IMR-90 (cell line): ENCODE data around the gene ZNF473. TPM values are rescaled to one million over a fixed set of nuclear protein-coding genes. Genes with fewer than 3 reads are reported as not detected.

Experiments
- ATAC-seq: fragments of 200-7000 bp; cut with Tn5 transposase; 2 replicates; pipeline ENCODE4 v1.9.1; 2020; ENCODE audit warnings: low read depth, mild to moderate bottlenecking, moderate library complexity
- BruUV-seq: library from RNA; stranded (reverse); fragments of 400-500 nt; replicated peaks from 2 replicates; lab custom pipeline; 2021; lab: Mats Ljungman, UMichigan
- CTCF ChIA-PET: fragments of 300-600 bp; formaldehyde crosslinking; extraction: SDS; loops from one replicate; lab custom pipeline; 2021; ENCODE audit warnings: antibody characterized with exemption; lab: Yijun Ruan, JAX
- POLR2A ChIA-PET: fragments of 300-600 bp; sonication (Branson Sonifier 250); formaldehyde crosslinking; loops from one replicate; lab custom pipeline; 2022; ENCODE audit warnings: antibody characterized with exemption; ENCODE audit not compliant: unreplicated experiment; lab: Charles Lee
- DNase-seq: peaks from one replicate; pipeline ENCODE4 v3.0.0; 2013
- H2AFZ ChIP-seq: replicated peaks from 2 replicates; pipeline ENCODE3; 2013; ENCODE audit warnings: low read length, mild to moderate bottlenecking; ENCODE audit not compliant: poor library complexity
- H2AK5ac ChIP-seq: 2 replicates; pipeline ENCODE4 v1.6.1; 2013; ENCODE audit warnings: low read depth, low read length, inconsistent platforms
- H2AK9ac ChIP-seq: replicated peaks from 2 replicates; pipeline ENCODE3; 2013; ENCODE audit warnings: mild to moderate bottlenecking, low read depth, low read length, moderate library complexity; ENCODE audit not compliant: poor library complexity
- H2BK120ac ChIP-seq: 2 replicates; pipeline ENCODE4 v1.6.1; 2013; ENCODE audit warnings: low read depth, low read length, inconsistent platforms
- H2BK15ac ChIP-seq: 3 replicates; pipeline ENCODE4 v1.6.1; 2013; ENCODE audit warnings: low read depth, low read length, inconsistent platforms
- H2BK20ac ChIP-seq: 2 replicates; pipeline ENCODE4 v1.6.1; 2013; ENCODE audit warnings: low read depth, mild to moderate bottlenecking, inconsistent platforms, low read length, moderate library complexity
- H2BK5ac ChIP-seq: 2 replicates; pipeline ENCODE4 v1.6.1; 2013; ENCODE audit warnings: mild to moderate bottlenecking, low read depth, low read length, inconsistent platforms; ENCODE audit not compliant: poor library complexity, severe bottlenecking
- H3K14ac ChIP-seq: replicated peaks from 2 replicates; pipeline ENCODE4 v1.6.1; 2013; ENCODE audit warnings: low read depth, low read length, inconsistent platforms
- H3K18ac ChIP-seq: 2 replicates; pipeline ENCODE4 v1.6.1; 2013; ENCODE audit warnings: low read depth, low read length, control low read depth
- H3K23ac ChIP-seq: 2 replicates; pipeline ENCODE4 v1.6.1; 2013; ENCODE audit warnings: low read depth, low read length, inconsistent platforms
- H3K27ac ChIP-seq: 2 replicates; pipeline ENCODE4 v1.5.1; 2013; ENCODE audit warnings: mild to moderate bottlenecking, control low read depth, low read length; ENCODE audit not compliant: insufficient read depth
- H3K27me3 ChIP-seq: 2 replicates; pipeline ENCODE4 v1.6.1; 2013; ENCODE audit warnings: low read length; ENCODE audit not compliant: control insufficient read depth, insufficient read depth
- H3K36me3 ChIP-seq: 2 replicates; pipeline ENCODE4 v1.6.1; 2013; ENCODE audit warnings: low read length, mixed read lengths; ENCODE audit not compliant: control insufficient read depth, insufficient read depth
- H3K4ac ChIP-seq: 2 replicates; pipeline ENCODE4 v1.6.1; 2013; ENCODE audit warnings: low read depth, low read length, inconsistent platforms
- H3K4me1 ChIP-seq: 2 replicates; pipeline ENCODE4 v1.6.1; 2013; ENCODE audit warnings: low read length, mixed read lengths; ENCODE audit not compliant: control insufficient read depth, insufficient read depth
- H3K4me2 ChIP-seq: 2 replicates; pipeline ENCODE4 v1.6.1; 2013; ENCODE audit warnings: low read depth, mild to moderate bottlenecking, control low read depth, low read length, moderate library complexity
- H3K4me3 ChIP-seq: 2 replicates; pipeline ENCODE4 v1.5.1; 2013; ENCODE audit warnings: low read depth, mild to moderate bottlenecking, control low read depth, low read length, moderate library complexity; ENCODE audit not compliant: insufficient read depth
- H3K56ac ChIP-seq: 2 replicates; pipeline ENCODE4 v1.6.1; 2013; ENCODE audit warnings: low read length, inconsistent platforms; ENCODE audit not compliant: insufficient read depth; ENCODE audit errors: extremely low read depth
- H3K79me1 ChIP-seq, 2 experiments: 2 replicates each; pipeline ENCODE4 v1.6.1; 2013; ENCODE audit warnings: low read length in 2 of 2, inconsistent platforms in 1 of 2, low read depth in 1 of 2
- H3K9ac ChIP-seq: 2 replicates; pipeline ENCODE4 v1.6.1; 2013; ENCODE audit warnings: low read depth, low read length, control low read depth
- H3K9me1 ChIP-seq: 2 replicates; pipeline ENCODE4 v1.6.1; 2013; ENCODE audit warnings: low read length, inconsistent platforms; ENCODE audit not compliant: insufficient read depth
- H3K9me3 ChIP-seq: 2 replicates; pipeline ENCODE4 v1.6.1; 2013; ENCODE audit warnings: low read length; ENCODE audit not compliant: control insufficient read depth, insufficient read depth
- H4K20me1 ChIP-seq: 2 replicates; pipeline ENCODE4 v1.6.1; 2013; ENCODE audit warnings: low read length, inconsistent platforms; ENCODE audit not compliant: insufficient read depth
- H4K5ac ChIP-seq: 2 replicates; pipeline ENCODE4 v1.6.1; 2013; ENCODE audit warnings: mild to moderate bottlenecking, low read depth, low read length, control low read depth
- H4K8ac ChIP-seq, 2 experiments: 2 replicates each; pipeline ENCODE4 v1.6.1; 2013; ENCODE audit warnings: low read depth in 2 of 2, low read length in 2 of 2, control low read depth in 1 of 2, inconsistent platforms in 1 of 2
- H4K91ac ChIP-seq: 2 replicates; pipeline ENCODE4 v1.6.1; 2013; ENCODE audit warnings: low read depth, low read length, inconsistent platforms; ENCODE audit not compliant: insufficient read depth
- BHLHE40 ChIP-seq: fragments of 150-350 bp; IDR thresholded peaks from 2 replicates; pipeline ENCODE4 v1.6.1; 2016; ENCODE audit warnings: mild to moderate bottlenecking, low read depth, low read length
- ELK1 ChIP-seq: fragments of 150-350 bp; IDR thresholded peaks from 2 replicates; pipeline ENCODE4 v1.6.1; 2016; ENCODE audit warnings: low read depth, mild to moderate bottlenecking, low read length, moderate library complexity, borderline replicate concordance
- MAFK ChIP-seq: IDR thresholded peaks from 2 replicates; pipeline ENCODE4 v1.6.1; 2012; ENCODE audit warnings: low read depth, low read length, improper control_type of control experiment
- NFE2L2 ChIP-seq: fragments of 150-350 bp; IDR thresholded peaks from 2 replicates; pipeline ENCODE4 v1.6.1; 2016; ENCODE audit warnings: low read depth, mild to moderate bottlenecking, low read length
- WGBS, 2 experiments: methylation state at CpG; one replicate each; pipeline versions ENCODE4 v1.1.5 to v1.1.7; 2013; ENCODE audit warnings: missing lambda C conversion rate in 2 of 2; ENCODE audit not compliant: insufficient read length in 1 of 2; ENCODE audit errors: extremely low coverage in 2 of 2; 5-methylcytosine and 5-hydroxymethylcytosine counted together
- dilution Hi-C: fragments of 300-500 bp; cut with HindIII; formaldehyde crosslinking; loops from one replicate; pipeline ENCODE4 v1.14.3; 2018; ENCODE audit warnings: low sequenced_read_pairs; ENCODE audit not compliant: unreplicated experiment
- in situ Hi-C: fragments of 300-500 bp; cut with MboI; formaldehyde crosslinking; loops from 3 replicates; pipeline ENCODE4 v1.14.3; 2019; ENCODE audit warnings: low sequenced_read_pairs, inconsistent platforms, mixed read lengths
- intact Hi-C: fragments of 100-400 bp; cut with micrococcal nuclease; formaldehyde crosslinking; loops from 2 replicates; pipeline ENCODE4 v1.10.0; 2022
- polyA plus RNA-seq, 3 experiments: library from polyadenylated mRNA; depleted of rRNA; stranded (reverse); fragments of >200 nt; gene quantifications; 2 replicates each; pipeline ENCODE4 v1.2.3, GENCODE V29; 2012; ENCODE audit warnings: low replicate concordance in 1 of 3
- total RNA-seq: library from RNA; depleted of rRNA; stranded (reverse); fragments of >200 nt; gene quantifications from 2 replicates; pipeline ENCODE4 v1.2.3, GENCODE V29; 2012

ZNF473 gene
- total and polyA plus RNA-seq, 2 of the 4 experiments (the other 2 are of a cell fraction), result 4.5 to 13.3 TPM

- in situ Hi-C loops (no loop called here), intact Hi-C loops (no loop called here), dilution Hi-C loops (no loop called here)
- H3K4me2 ChIP-seq, result no peak overlapping the region
- BruUV-seq, result no TSS peak
- H4K5ac ChIP-seq, result no peak overlapping the region
- H3K36me3 ChIP-seq, result peaks cover 77% of the 10 kb centered on the region
- H3K4me3 ChIP-seq, result no peak overlapping the region
- H2BK20ac ChIP-seq, result no peak overlapping the region
- H4K91ac ChIP-seq, result no peak overlapping the region
- no peak overlapping the region for H2BK5ac ChIP-seq
- no peaks in the 10 kb centered on the region; a peak in 1 of 4 replicates for H3K79me1 ChIP-seq
- H2BK120ac ChIP-seq, result no peak overlapping the region
- H3K18ac ChIP-seq, result no peak overlapping the region
- no peak for DNase-seq
- no peak overlapping the region for H3K27ac ChIP-seq
- no peak overlapping the region for H3K14ac ChIP-seq
- no peak overlapping the region for H4K8ac ChIP-seq
- H3K9me3 ChIP-seq, result peaks cover 59% of the 10 kb centered on the region
- H2AK5ac ChIP-seq, result no peak overlapping the region
- no peak for ATAC-seq
- CTCF ChIA-PET, result no interaction called here
- H3K9ac ChIP-seq, result no peak overlapping the region
- TF ChIP-seq MAFK (peak; percentile 4; the same call in 1 of the 2 replicates), ELK1 (no peak), BHLHE40 (no peak), NFE2L2 (no peak)
- no peak overlapping the region for H3K4ac ChIP-seq
- H2AK9ac ChIP-seq, result no peak overlapping the region
- no peaks in the 10 kb centered on the region for H3K9me1 ChIP-seq
- no peaks in the 10 kb centered on the region for H4K20me1 ChIP-seq
- no peaks in the 10 kb centered on the region for H3K4me1 ChIP-seq
- no peaks in the 10 kb centered on the region for H3K27me3 ChIP-seq
- H3K23ac ChIP-seq, result no peak overlapping the region
- no peak overlapping the region for H2BK15ac ChIP-seq
- no peak overlapping the region for H2AFZ ChIP-seq
- 100% methylated on average over 1 to 2 of the region's 2 CpGs for WGBS, 2 experiments
- H3K56ac ChIP-seq, result no peak overlapping the region
- POLR2A ChIA-PET, result no interaction called here
Observed at GRCh38 chr19:50043967-50044366, 18.2 kb downstream of the ZNF473 start.
